SIG-M5 treated with dmso at 0.1 percent for 504 hours (cell line): ENCODE measurements around the gene GIN1.
"Not testable (repeated sequence)": the region's sequence is repeated elsewhere in the genome, so short reads cannot be mapped to it uniquely, and the experiment has no call there.

Experiments
- DNase-seq: peaks from one replicate; lab custom pipeline; 2025; ENCODE audit not compliant: unreplicated experiment; lab: John Stamatoyannopoulos, UW

Gene GIN1

DNA sequence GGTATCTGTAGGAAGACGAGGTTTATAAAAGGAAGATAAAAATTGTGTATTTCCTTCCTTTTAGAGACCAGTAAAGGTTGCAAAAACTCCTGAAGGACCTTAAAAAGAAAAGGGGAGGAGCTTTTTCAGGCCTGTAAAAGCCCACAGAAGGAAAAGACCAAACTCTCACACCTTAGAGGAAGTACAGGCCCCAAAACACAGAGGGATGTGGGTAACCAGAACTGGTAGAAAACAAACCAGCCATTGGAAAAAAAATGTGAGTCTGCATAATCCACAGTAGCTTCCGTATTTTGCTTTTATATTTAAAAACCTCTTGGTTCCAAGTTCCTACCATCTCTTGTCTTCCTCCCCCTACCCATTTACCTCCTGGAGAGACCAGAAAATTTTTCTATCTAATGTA is 8.5 kb downstream of the GIN1 start:
- peak; percentile 88 for DNase-seq

DNA sequence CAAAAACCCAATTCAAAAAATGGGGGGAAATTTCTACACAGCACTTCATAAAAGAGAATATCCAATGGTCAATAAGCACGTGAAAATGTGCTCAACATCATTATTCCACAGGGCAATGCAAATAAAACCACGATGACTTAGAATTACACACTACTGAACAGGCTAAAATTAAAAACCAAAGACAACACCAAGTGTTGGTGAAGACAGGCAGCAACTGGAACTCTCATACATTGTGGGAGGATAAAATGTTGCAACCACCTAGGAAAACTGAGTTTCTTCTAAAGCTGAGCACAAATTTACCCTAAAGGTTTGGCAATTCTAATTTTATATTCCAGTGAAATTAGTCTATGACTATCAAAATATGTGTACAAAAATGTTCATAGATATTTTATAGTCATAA is 9.5 kb downstream of the GIN1 start:
- DNase-seq: no peak

DNA sequence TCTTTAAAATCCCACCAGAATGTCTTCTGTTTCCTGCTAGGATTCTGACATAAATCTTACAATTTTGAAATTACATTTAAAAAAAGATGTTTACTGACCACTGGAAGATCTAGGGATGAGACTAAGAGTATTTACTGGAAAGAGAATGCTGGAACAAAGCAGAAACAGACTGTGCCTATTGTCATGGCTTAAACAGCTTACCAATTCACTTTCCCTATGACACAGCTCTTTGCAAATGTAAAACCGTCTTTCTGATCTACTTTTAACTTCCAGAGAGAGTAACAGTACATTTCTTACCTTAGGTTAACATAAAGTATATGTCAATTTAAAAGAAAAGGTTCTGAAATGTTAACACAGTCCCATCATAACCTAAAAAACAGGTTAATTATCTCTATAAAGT is 10.7 kb downstream of the GIN1 start:
- no peak for DNase-seq

DNA sequence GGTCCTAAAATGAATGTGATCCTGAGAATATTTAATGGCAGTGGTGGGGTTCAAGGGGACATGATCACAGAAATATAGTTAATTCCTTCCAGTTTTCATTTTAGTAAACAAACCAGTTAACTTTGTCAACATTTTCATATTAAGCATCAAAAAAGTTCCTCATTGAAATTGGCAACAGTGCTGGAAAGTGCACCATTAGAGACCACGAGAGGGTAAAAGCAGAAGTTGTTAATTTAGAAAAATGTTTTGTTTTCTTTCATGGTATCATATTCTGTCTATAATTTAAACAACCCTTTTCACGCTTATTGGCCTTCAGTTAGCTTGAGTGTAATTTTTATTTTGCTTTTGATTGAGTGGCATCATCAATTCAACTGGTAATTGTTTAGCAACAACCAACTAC is 11.9 kb downstream of the GIN1 start:
- DNase-seq: no peak

DNA sequence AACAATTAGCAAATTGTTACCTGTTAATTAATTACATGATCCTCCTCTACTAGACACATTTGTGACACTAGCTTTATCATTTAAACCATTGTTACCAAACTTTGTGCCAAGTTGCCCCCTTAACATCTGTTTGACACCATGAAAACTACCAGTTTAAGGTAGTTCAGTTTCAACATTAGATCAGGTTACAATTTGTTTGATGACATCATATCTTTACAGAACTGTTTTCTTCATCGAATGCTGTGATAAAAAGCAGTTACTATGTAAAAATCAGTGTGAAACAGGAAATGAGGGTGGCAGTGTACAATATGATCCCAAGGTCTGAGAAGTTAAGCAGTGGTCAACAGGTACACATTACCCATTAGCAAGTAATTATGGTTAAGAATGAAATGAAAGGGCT is 17.7 kb downstream of the GIN1 start:
- no peak for DNase-seq

DNA sequence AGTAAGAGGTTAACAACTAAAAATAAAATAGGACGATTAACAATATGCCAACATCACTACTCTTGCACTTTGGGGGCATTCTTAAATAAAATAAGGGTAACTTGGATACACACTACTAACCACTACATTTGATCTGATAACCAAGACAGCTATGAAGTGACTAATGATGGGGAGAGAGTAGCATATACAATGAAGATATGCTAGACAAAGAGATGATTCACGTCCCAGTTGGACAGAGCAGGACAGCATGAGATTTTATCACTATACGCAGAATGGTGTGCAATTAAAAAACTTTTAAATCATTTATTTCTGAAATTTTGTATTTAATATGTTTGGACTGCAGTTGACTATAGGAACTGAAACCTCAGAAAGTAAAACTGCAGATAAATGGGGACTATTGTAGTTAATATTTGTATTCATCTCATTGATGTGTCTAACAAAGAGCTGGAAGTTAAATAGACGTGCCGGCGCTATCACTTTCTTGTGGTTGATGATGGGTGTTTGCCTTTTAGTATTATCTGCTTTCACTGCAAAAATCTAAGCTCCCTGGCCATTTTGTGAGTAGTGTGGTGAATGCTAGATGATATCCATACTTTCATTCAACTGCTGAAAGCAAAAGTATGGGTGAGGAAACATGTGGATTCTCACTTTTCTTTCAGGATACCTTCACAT is 18.7 kb downstream of the GIN1 start:
- DNase-seq: no peak

DNA sequence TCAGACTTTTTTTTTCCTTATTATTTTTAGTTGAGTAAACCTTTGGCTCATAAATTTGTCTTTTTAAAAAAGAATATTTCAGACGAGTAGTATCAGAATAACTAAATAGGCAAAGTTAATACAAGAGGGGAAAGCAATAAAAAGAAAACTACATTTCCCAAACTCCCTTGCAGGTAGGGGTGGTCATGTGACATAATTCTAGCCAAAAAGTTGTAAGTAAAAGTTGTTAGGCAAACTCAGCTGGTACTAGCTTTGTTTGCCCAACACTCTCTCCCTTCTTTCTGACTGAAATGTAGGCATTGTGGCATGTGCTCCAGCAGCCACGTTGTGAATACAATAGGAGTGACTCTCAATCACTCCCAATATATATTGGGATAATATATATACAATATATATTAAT is 20.9 kb downstream of the GIN1 start:
- DNase-seq: peak; percentile 27

DNA sequence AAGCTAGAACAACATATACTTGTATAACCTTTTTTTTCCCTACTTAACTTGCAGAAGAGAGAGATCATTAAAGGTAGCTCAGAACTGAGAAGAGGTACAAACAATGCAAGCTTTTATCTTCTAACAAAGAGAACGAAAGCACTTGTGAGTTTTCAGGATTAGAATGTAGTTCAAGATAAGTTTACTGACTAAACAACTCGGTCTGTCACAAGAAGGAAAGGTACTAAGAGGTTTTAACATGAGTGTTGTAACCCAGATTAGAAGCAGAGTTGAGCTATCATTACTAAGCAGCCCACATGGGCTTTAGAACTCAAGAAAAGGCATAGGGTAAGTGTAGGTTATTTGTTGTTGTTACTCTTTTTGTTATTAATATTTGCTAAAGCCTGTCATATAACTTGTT is 25.2 kb downstream of the GIN1 start:
- no peak for DNase-seq

DNA sequence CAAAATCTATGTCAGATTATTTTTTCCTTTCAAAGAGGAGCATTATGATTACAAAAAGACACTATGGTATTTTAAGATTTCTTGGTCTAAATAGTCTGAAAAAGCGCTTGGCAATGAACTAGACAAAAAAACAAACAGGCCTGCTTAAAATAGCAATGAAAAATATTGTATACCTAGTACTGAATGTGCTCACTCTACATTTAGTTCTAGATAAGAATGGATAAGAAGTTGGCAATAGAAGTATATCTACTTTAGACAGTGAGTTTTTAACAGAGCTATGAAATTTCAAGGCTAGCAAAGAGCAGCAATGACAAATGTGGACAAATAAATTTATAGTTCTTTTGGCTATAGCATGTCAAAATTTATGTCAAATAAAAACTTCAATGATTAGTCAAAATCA is 26.2 kb downstream of the GIN1 start:
- no peak for DNase-seq

DNA sequence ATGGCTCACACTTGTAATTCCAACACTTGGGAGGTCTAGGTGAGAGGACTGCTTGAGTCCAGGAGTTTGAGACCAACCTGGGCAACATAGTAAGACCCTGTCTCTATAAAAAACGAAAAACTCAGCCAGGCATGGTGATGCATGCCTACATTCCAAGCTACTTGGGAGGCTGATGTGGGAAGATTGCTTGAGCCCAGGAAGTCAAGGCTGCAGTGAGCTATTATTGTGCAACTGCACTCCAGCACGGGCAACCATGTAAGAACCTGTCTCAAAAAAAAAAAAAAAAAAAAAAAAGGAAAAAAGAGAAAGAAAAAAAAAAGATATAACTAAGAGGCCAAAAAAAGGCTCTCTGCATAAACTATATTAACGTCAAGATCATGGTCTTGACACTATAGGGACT is 27.3 kb downstream of the GIN1 start:
- DNase-seq: no peak

DNA sequence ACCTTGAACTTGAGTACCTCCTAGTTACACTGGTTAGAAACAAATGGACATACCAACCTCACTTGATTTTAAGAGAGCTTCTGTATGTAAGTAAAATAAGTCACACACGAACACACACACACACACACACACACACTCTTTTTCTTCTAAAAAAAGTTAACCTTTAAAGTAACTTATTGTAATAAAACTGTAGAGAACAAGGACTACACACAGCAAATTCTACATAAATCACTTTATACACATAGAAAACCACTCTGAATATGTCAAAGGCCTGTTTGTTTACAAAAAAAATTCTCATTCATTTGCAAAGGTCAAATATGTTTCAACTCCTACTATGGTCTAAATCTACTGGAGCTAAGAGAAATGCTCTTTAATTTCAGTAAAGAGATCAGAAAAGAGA is 29.1 kb downstream of the GIN1 start:
- DNase-seq: no peak

DNA sequence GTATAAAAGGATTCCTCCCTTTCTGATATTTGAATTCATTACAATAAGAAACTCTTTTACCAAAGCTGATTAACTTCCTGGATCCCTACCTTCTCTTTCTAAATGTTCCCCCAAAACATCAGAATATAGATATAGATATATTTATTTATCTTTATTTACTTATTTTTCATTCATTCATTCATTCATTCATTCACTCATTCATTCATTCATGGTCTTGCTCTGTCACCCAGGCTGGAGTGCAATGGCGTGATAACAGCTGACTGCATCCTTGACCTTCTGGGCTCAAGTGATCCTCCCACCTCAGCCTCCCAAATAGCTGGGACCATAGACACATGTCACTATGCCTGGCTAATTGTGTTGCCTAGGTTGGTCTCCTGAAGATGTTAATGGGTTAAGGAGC is 30.7 kb downstream of the GIN1 start:
- DNase-seq: no peak

DNA sequence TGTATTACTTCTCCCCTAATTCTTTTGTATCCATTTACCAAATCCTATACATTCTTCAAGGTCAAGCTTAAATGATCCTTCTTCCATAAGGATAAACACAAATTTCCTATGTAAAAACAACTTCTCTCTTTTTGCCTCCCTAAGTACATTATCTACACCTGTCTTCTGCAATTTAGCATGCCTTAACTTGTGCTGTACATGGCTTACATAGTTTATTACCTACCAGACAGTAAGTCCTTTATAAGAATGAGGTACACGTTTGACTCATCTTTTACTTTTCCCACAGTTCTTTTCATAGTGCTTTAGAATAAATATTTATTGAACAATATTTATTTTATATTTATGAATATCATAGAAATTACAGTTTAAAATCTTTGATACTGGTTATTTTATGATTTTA is 33.4 kb downstream of the GIN1 start:
- DNase-seq: no peak

DNA sequence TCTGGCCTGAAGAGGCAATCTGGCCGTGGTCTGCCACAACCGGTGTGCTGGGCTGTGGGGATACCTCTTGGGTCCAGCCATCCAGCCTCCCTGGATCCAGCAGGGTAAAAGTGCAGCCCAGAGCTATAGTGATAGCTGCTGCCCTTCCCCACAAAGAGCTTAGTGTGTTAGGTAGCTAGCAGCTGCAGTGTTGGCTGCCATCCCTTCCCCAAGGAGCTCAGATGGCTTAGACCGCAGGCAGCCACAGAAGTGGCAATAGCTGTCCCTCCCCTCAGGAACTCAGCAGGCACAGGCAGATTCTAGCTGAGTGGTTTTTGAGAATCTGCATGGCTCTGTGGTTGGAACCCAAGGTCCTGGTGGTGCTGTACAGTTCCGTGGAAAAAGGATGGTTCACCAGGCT is 40.1 kb downstream of the GIN1 start:
- DNase-seq: no peak

DNA sequence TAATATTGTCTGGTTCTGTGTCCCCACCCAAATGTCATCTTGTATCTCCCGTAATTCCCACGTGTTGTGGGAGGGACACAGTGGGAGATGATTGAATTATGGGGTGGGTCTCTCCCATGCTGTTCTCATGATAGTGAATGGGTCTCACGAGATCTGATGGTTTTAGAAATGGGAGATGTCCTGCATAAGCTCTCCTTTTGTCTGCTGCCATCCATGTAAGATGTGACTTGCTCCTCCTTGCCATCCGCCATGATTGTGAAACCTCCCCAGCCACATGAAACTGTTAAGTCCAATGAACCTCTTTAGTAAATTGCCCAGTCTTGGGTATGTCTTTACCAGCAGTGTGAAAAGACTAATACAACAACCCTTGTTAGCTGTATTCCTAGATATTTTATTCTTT is 44.5 kb downstream of the GIN1 start:
- DNase-seq: no peak

DNA sequence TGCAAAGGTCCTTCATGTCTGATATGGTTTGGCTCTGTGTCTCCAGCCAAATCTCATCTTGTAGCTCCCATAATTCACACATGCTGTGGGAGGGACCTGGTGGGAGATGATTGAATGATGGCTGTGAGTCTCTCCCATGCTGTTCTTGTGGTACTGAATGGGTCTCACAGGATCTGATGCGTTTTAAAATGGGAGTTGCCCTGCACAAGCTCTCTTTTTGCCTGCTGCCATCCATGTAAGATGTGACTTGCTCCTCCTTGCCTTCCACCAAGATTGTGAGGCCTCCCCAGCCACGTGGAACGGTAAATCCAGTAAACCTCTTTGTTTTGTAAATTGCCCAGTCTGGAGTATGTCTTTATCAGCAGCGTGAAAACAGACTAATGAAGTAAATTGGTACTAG is 46.4 kb downstream of the GIN1 start:
- not testable (repeated sequence) for DNase-seq

DNA sequence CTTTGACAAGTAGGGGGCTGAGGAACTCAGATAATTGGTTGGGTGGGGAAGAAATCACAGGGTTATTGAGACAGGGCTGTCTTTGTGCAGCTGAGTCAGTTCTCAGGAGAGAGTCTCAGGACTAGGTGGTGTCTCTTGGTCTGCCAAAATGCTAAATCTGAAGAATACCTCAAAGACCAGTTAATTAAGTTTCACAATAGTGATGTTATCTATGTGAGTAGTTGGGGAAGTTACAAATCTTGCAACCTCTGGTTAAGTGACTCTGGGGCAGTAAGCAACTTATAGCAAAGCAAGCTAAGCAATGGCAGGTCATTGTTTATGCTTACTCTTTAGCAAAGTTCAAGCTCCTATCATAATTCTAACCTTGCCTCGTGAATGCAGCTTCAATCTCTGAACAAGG is 53.6 kb downstream of the GIN1 start:
- peak; percentile 21 for DNase-seq

DNA sequence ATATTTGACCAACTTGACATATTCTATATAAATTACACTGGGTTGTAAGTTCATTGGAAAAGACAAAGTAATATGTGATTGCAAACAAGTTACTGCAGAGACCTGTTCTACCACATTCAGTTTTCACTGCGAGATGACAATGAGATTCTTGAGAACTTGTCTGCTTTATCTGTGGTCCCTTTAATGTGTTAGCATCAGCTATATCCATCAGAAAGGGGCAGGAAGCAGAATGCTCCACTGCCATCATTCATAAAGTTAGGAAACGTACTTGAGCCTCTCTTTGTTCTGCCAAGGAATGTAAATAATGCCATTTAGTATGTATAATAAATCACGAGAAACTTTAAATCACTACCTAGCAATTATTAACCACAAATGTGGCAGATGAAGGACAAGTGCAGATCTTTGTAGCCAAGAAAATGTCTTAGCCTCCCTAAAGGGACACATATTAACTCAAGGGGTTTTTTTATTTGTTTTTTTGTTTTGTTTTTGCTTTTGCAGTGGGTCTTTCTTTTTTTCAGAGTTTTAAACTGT is 59.4 kb downstream of the GIN1 start:
- no peak for DNase-seq

DNA sequence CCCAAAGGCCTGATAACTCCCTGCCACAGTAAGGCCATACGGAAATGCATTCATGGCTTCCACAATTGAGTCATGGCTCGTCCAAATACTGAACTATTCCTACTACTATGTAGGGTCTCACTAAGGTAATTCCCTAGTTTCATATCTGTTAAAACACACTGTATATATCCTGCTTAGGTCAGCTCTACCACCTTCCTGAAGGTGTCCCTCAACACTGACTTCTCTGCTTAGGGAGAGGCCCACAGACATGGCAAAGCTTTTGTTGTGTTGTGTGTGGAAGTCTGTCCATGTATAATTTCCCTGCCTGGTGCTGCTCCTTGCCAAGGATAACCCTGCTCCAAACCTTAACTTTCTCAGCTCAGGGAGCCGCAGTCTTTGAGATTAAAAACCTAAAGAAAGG is 60.4 kb downstream of the GIN1 start:
- no peak for DNase-seq

DNA sequence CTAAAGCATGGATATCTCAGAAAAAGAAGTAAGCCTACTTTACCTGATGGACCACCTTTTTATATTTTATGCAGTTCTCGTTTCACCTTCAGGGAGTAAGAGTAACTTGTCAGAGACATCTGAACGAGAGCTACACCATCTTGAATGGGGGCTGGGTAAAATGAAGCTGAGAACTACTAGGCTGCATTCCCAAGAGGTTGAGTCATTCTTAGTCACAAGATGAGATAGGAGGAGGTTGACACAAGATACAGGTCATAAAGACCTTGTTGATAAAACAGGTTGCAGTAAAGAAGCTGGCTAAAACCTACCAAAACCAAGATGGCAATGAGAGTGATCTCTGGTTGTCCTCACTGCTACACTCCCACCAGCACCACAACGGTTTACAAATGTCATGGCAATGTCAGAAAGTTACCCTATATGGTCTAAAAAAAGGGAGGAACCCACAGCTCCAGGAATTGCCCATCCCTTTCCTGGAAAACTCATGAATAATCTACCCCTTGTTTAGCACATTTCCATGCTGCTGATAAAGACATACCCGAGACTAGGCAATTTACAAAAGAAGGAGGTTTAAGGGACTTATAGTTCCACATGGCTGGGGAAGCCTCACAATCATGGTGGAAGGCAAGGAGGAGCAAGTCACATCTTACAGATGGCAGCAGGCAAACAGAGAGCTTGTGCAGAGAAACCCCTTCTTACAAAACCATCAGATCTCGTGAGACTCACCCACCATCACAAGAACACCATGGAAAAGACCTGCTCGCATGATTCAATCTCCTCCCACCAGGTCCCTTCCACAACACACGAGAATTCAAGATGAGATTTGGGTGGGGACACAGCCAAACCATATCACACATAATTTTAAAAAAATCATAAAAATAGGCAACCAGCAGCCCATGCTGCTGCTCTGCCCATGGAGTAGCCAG is 62.5 kb downstream of the GIN1 start:
- DNase-seq: no peak

DNA sequence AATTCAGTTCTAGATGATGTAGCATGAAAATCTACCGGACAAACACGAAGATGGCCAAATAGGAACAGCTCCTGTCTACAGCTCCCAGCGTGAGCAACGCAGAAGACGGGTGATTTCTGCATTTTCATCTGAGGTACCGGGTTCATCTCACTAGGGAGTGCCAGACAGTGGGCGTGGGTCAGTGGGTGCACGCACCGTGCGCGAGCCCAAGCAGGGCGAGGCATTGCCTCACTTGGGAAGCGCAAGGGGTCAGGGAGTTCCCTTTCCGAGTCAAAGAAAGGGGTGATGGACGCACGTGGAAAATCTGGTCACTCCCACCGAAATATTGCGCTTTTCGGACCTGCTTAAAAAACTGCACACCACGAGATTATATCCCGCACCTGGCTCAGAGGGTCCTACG is 73.2 kb downstream of the GIN1 start:
- DNase-seq: not testable (repeated sequence)

DNA sequence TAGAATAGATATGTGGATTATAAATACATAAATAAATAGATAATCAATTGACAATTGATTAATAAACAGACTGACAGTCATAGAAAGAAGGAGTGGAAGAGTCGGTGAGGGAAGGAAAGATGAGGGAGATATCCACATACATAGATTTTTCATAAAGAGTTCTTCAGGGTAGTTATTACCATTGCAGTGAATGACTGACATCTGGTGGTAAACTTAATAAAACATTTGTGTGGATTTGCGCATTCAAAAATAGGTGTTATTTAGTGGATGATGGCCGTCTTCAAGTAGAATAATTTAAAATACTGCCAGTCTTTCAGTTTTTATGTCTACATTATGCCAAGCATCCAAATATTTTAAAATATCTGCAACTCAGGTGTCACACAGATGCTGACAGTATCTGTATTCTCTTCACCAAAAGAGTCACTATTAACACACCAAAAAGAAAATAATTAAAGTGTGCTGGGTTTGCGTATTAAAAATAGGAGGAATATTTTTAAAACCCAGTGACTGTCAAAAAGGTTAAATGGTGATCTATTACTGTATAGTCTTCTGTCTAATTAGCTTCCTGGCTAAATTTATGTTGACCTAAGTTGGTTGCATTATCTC is 78.8 kb downstream of the GIN1 start:
- DNase-seq: peak; percentile 60
